GM12864 (cell line): ENCODE results near the gene UNC13C.

Experiments
- DNase-seq: peaks from one replicate; pipeline ENCODE4 v3.0.0-alpha.2; 2011; ENCODE audit warnings: low read depth
- H3K4me3 ChIP-seq: 2 replicates; pipeline ENCODE4 v1.5.1; 2011; ENCODE audit warnings: mild to moderate bottlenecking, low read depth, low read length, control low read depth
- TF ChIP-seq, protein P1 (sequence below): IDR thresholded peaks from 2 replicates; pipeline ENCODE4 v1.5.1; 2011; ENCODE audit warnings: low read depth, mild to moderate bottlenecking, moderate library complexity, low read length, control low read depth, inconsistent platforms; ENCODE audit errors: missing control alignments

The UNC13C gene

DNA sequence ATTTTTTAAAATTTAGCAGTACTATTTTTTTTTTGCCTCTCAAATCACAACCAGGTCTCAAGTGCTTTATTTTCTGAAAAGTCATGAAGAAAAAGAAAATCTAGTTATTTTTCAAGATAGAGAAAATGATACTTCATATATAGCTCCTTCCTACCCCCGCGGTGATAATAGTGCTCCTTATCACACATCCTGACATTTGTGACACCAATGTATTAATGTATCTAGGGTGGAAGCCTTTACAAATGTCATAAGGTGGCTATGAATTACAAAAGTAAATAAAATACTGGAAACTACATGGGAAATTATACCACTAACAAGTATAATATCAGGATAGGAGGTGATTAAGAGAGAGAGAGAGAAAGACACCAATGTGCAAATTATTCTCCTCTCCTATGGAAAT, 582.2 kb downstream of the UNC13C start:
- no peak overlapping the region for H3K4me3 ChIP-seq
- no peak for DNase-seq
- TF ChIP-seq, protein P1, sequence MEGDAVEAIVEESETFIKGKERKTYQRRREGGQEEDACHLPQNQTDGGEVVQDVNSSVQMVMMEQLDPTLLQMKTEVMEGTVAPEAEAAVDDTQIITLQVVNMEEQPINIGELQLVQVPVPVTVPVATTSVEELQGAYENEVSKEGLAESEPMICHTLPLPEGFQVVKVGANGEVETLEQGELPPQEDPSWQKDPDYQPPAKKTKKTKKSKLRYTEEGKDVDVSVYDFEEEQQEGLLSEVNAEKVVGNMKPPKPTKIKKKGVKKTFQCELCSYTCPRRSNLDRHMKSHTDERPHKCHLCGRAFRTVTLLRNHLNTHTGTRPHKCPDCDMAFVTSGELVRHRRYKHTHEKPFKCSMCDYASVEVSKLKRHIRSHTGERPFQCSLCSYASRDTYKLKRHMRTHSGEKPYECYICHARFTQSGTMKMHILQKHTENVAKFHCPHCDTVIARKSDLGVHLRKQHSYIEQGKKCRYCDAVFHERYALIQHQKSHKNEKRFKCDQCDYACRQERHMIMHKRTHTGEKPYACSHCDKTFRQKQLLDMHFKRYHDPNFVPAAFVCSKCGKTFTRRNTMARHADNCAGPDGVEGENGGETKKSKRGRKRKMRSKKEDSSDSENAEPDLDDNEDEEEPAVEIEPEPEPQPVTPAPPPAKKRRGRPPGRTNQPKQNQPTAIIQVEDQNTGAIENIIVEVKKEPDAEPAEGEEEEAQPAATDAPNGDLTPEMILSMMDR = no peak

DNA sequence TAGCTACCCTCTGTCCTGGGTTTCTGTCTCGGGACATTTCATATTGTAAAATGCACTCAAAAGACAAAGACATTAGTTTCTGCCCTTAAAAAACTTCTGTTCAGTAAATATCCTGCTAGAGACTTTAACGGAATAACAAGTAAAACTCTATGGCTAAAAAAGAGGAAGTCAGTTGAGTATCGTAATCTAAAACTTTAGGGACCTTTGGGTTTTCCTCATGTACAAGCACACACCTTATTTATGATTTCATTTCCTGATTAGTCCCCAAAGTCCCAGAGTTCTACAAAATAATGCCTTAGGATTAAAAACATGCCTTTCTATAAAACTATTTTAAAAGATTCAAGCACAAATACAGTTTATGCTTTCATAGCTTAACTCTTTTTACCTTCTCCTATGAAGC, 585.9 kb downstream of the UNC13C start:
- H3K4me3 ChIP-seq = no peak overlapping the region
- TF ChIP-seq, protein P1 = no peak
- no peak for DNase-seq

- TF ChIP-seq, protein P1 = no peak
- no peak for DNase-seq
- H3K4me3 ChIP-seq = no peak overlapping the region
These were observed 588.4 kb downstream of the UNC13C start for GRCh38 chr15:54566654-54567053.

GRCh38 chr15:54567408-54568035, 589.3 kb downstream of the UNC13C start:
- TF ChIP-seq, protein P1 = no peak
- DNase-seq = no peak
- no peak overlapping the region for H3K4me3 ChIP-seq

GRCh38 chr15:54568381-54568780, 590.1 kb downstream of the UNC13C start:
- TF ChIP-seq, protein P1 = no peak
- no peak for DNase-seq
- H3K4me3 ChIP-seq = no peak overlapping the region

DNA sequence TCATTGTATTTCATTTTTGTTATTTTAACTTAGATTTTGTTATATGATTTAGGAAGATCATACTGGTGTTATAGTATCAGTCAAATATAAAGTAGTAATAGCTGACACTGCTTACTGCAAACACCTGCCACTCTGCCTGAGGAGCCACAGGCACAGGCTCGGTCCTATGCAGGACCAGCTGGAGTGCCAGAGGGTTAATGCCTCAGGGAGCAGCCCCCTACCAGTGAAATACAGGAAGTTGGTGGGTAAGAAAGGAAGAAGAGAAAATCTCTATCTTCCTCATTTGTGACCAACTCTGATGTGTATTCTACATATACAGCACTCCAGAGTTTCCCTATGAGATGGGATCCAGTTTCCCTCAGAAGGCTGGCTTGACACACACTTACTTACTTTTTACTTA, 593.3 kb downstream of the UNC13C start:
- no peak overlapping the region for H3K4me3 ChIP-seq
- no peak for DNase-seq
- TF ChIP-seq, protein P1 = no peak

DNA sequence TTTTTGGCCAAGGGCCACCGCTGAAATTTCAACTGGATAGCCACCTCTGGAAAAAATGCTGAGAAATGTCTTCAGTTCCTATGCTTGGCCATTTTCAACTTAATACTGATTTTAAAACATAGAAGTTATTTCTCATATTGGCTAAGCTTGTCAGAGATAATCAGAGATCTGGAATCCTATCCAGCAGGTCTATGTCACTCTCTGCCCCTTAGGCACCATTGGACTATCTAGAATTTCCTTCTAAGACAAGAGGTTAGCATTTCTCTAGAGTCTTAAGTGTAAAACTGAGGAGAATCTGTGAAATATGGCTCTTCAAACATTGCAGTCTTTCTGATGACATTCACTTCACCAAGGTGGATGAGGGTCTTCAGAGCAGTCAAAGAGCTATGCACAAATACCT, 597.3 kb downstream of the UNC13C start:
- no peak overlapping the region for H3K4me3 ChIP-seq
- TF ChIP-seq, protein P1 = no peak
- no peak for DNase-seq
